HUES48 (cell line): ENCODE results near the gene IDUA.
A peak's percentile ranks its signal among the peaks of the same experiment; 100 is the strongest.

Source experiments
- H3K27ac ChIP-seq: one replicate; pipeline ENCODE4 v1.7.0; 2013; ENCODE audit warnings: low read depth, low read length, inconsistent platforms
- H3K27me3 ChIP-seq: 2 replicates; pipeline ENCODE4 v1.6.1; 2013; ENCODE audit warnings: mild to moderate bottlenecking, low read length; ENCODE audit not compliant: control insufficient read depth, insufficient read depth
- H3K36me3 ChIP-seq: 2 replicates; pipeline ENCODE4 v1.6.1; 2013; ENCODE audit warnings: low read length; ENCODE audit not compliant: control insufficient read depth, insufficient read depth
- H3K4me1 ChIP-seq: 2 replicates; pipeline ENCODE4 v1.6.1; 2013; ENCODE audit warnings: mild to moderate bottlenecking, low read length; ENCODE audit not compliant: control insufficient read depth, insufficient read depth
- H3K4me3 ChIP-seq: 2 replicates; pipeline ENCODE4 v1.5.1; 2013; ENCODE audit warnings: mild to moderate bottlenecking, low read depth, low read length
- H3K9ac ChIP-seq: 2 replicates; pipeline ENCODE4 v1.6.1; 2013; ENCODE audit warnings: mild to moderate bottlenecking, low read depth, low read length, moderate library complexity
- H3K9me3 ChIP-seq: 2 replicates; pipeline ENCODE4 v1.6.1; 2013; ENCODE audit warnings: low read length; ENCODE audit not compliant: control insufficient read depth, insufficient read depth

Gene IDUA

GRCh38 chr4:982814-983213 lies 4.0 kb upstream of the IDUA start:
- no peaks in the 10 kb centered on the region for H3K36me3 ChIP-seq
- no peak overlapping the region for H3K4me3 ChIP-seq
- H3K9ac ChIP-seq = no peak overlapping the region
- no peak overlapping the region for H3K27ac ChIP-seq
- H3K9me3 ChIP-seq = no peaks in the 10 kb centered on the region
- H3K27me3 ChIP-seq = peaks cover 14% of the 10 kb centered on the region
- H3K4me1 ChIP-seq = peaks cover 9% of the 10 kb centered on the region; the same call in 1 of the 2 replicates

- H3K4me1 ChIP-seq = peaks cover 9% of the 10 kb centered on the region; the same call in 1 of the 2 replicates
- H3K4me3 ChIP-seq = peak overlapping the region; percentile 46; the same call in 1 of the 2 replicates
- no peak overlapping the region for H3K27ac ChIP-seq
Observed at GRCh38 chr4:984336-985054, 2.3 kb upstream of the IDUA start.

GRCh38 chr4:985123-985830 lies 1.6 kb upstream of the IDUA start:
- peak overlapping the region; percentile 46; the same call in 1 of the 2 replicates for H3K4me3 ChIP-seq
- H3K27me3 ChIP-seq = peaks cover 14% of the 10 kb centered on the region
- no peaks in the 10 kb centered on the region for H3K9me3 ChIP-seq
- H3K4me1 ChIP-seq = peaks cover 9% of the 10 kb centered on the region; the same call in 1 of the 2 replicates
- no peak overlapping the region for H3K27ac ChIP-seq
- no peaks in the 10 kb centered on the region for H3K36me3 ChIP-seq
- H3K9ac ChIP-seq = no peak overlapping the region

More at GRCh38 chr4:984336-985054, 2.3 kb upstream of the IDUA start:
- no peaks in the 10 kb centered on the region for H3K36me3 ChIP-seq
- no peaks in the 10 kb centered on the region for H3K9me3 ChIP-seq
- H3K9ac ChIP-seq = no peak overlapping the region
- peaks cover 14% of the 10 kb centered on the region for H3K27me3 ChIP-seq

GRCh38 chr4:986428-986878 lies 391 bp upstream of the IDUA start:
- Histone ChIP-seq H3K4me3 (peak overlapping the region; percentile 60), H3K4me1 (peaks cover 9% of the 10 kb centered on the region; the same call in 1 of the 2 replicates), H3K27me3 (peaks cover 14% of the 10 kb centered on the region), H3K9ac (no peak overlapping the region), H3K9me3 (no peaks in the 10 kb centered on the region), H3K36me3 (no peaks in the 10 kb centered on the region), H3K27ac (no peak overlapping the region)

GRCh38 chr4:987624-988513 lies 1.0 kb downstream of the IDUA start:
- H3K9ac ChIP-seq = no peak overlapping the region
- no peaks in the 10 kb centered on the region for H3K36me3 ChIP-seq
- peaks cover 9% of the 10 kb centered on the region; the same call in 1 of the 2 replicates for H3K4me1 ChIP-seq
- no peak overlapping the region for H3K27ac ChIP-seq
- no peaks in the 10 kb centered on the region for H3K9me3 ChIP-seq
- H3K4me3 ChIP-seq = peak overlapping the region; percentile 60; the same call in 1 of the 2 replicates
- peaks cover 14% of the 10 kb centered on the region for H3K27me3 ChIP-seq

GRCh38 chr4:988726-989721 lies 2.2 kb downstream of the IDUA start:
- peaks cover 9% of the 10 kb centered on the region; the same call in 1 of the 2 replicates for H3K4me1 ChIP-seq

GRCh38 chr4:989722-990471 lies 3.1 kb downstream of the IDUA start:
- Histone ChIP-seq H3K9me3 (no peaks in the 10 kb centered on the region), H3K36me3 (no peaks in the 10 kb centered on the region), H3K4me3 (no peak overlapping the region), H3K27ac (no peak overlapping the region), H3K4me1 (peaks cover 9% of the 10 kb centered on the region; the same call in 1 of the 2 replicates), H3K9ac (no peak overlapping the region), H3K27me3 (peaks cover 14% of the 10 kb centered on the region)

More at GRCh38 chr4:988726-989721, 2.2 kb downstream of the IDUA start:
- H3K9me3 ChIP-seq = no peaks in the 10 kb centered on the region
- no peak overlapping the region for H3K27ac ChIP-seq
- no peak overlapping the region for H3K4me3 ChIP-seq
- H3K9ac ChIP-seq = no peak overlapping the region
- peaks cover 14% of the 10 kb centered on the region for H3K27me3 ChIP-seq
- no peaks in the 10 kb centered on the region for H3K36me3 ChIP-seq

GRCh38 chr4:990746-991367 lies 4.0 kb downstream of the IDUA start:
- H3K9me3 ChIP-seq = no peaks in the 10 kb centered on the region
- no peak overlapping the region for H3K27ac ChIP-seq
- H3K36me3 ChIP-seq = no peaks in the 10 kb centered on the region
- peaks cover 5% of the 10 kb centered on the region; the same call in 1 of the 2 replicates for H3K4me1 ChIP-seq
- no peak overlapping the region for H3K4me3 ChIP-seq
- no peak overlapping the region for H3K9ac ChIP-seq
- H3K27me3 ChIP-seq = peaks cover 12% of the 10 kb centered on the region
